Neural cell (in vitro differentiated cells): ENCODE data around the gene FLRT3.

ENCODE experiments used
- EZH2 ChIP-seq: fragments of 200-600, 300-800 bp; shearing (Covaris generic), sonication (generic); IDR thresholded peaks from 2 replicates; pipeline ENCODE4 v1.6.1; 2014; ENCODE audit warnings: antibody characterized with exemption, low read length, borderline replicate concordance, mild to moderate bottlenecking; ENCODE audit not compliant: insufficient read depth, poor library complexity, severe bottlenecking
- POLR2AphosphoS5 ChIP-seq: IDR thresholded peaks from 2 replicates; pipeline ENCODE4 v1.6.1; 2012
- TAF1 ChIP-seq: IDR thresholded peaks from 2 replicates; pipeline ENCODE4 v1.6.1; 2012; ENCODE audit warnings: low read depth
- TF ChIP-seq, protein P1 (sequence below): fragments of 450-650 bp; IDR thresholded peaks from 2 replicates; pipeline ENCODE4 v1.5.1; 2014; ENCODE audit warnings: antibody characterized with exemption, mild to moderate bottlenecking, moderate library complexity; ENCODE audit not compliant: poor library complexity, severe bottlenecking

DNA sequence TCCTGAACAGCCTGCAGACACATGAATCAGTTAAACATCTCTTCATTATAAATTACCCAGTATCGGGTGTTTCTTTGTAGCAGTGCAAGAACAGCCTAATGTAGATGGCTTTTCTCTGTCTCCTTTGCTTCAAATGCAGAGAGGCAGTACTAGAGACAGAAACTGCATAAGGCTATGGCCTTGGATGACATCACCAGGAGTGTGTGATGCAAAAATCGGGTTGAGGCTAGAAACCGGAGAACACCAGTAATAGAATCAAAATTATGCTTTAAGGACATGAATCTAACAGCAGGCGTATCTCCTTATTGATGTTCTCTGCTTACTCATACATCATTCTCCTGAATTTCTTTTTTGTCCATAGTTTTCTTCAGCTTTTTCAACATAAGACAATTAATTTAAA is 49.3 kb upstream of the FLRT3 start:
- TF ChIP-seq, protein P1, sequence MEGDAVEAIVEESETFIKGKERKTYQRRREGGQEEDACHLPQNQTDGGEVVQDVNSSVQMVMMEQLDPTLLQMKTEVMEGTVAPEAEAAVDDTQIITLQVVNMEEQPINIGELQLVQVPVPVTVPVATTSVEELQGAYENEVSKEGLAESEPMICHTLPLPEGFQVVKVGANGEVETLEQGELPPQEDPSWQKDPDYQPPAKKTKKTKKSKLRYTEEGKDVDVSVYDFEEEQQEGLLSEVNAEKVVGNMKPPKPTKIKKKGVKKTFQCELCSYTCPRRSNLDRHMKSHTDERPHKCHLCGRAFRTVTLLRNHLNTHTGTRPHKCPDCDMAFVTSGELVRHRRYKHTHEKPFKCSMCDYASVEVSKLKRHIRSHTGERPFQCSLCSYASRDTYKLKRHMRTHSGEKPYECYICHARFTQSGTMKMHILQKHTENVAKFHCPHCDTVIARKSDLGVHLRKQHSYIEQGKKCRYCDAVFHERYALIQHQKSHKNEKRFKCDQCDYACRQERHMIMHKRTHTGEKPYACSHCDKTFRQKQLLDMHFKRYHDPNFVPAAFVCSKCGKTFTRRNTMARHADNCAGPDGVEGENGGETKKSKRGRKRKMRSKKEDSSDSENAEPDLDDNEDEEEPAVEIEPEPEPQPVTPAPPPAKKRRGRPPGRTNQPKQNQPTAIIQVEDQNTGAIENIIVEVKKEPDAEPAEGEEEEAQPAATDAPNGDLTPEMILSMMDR, result no peak
- TF ChIP-seq TAF1, result no peak
- TF ChIP-seq POLR2AphosphoS5, result no peak
- no peak for TF ChIP-seq EZH2
